H1 (cell line): ENCODE results near the gene KRT4. TPM values are rescaled to one million over a fixed set of nuclear protein-coding genes. Genes with fewer than 3 reads are reported as not detected.

Source experiments
- CTCF ChIA-PET: fragments of 300-600 bp; sonication (Branson Sonifier 250); formaldehyde crosslinking; loops from one replicate; lab custom pipeline; 2021; ENCODE audit not compliant: partially characterized antibody; lab: Charles Lee
- POLR2A ChIA-PET: fragments of 300-600 bp; sonication (Branson Sonifier 250); formaldehyde crosslinking; loops from one replicate; lab custom pipeline; 2021; ENCODE audit warnings: inconsistent platforms; ENCODE audit not compliant: partially characterized antibody; lab: Charles Lee
- DNase-seq, 2 experiments: peaks; one replicate each; pipeline versions ENCODE4 v3.0.0 to v3.0.0-alpha.2; 2010 to 2022; ENCODE audit warnings: low spot score in 2 of 2, low read depth in 1 of 2, mixed read lengths in 1 of 2
- FAIRE-seq: peaks from 2 replicates; lab custom pipeline; 2011; peaks lifted over from hg19 to GRCh38; lab: Jason Lieb, UNC
- H2AFZ ChIP-seq: 2 replicates; pipeline ENCODE4 v1.8.1; 2012; ENCODE audit warnings: low read length, inconsistent platforms
- H2AK5ac ChIP-seq: 2 replicates; pipeline ENCODE4 v1.6.1; 2013; ENCODE audit warnings: low read depth, low read length
- H2BK120ac ChIP-seq: replicated peaks from 2 replicates; pipeline ENCODE3; 2013; ENCODE audit warnings: low read depth, low read length, inconsistent platforms
- H2BK12ac ChIP-seq: 2 replicates; pipeline ENCODE4 v1.6.1; 2013; ENCODE audit warnings: low read depth, low read length
- H2BK15ac ChIP-seq: 2 replicates; pipeline ENCODE4 v1.6.1; 2013; ENCODE audit warnings: low read length
- H2BK20ac ChIP-seq: 2 replicates; pipeline ENCODE4 v1.6.1; 2013; ENCODE audit warnings: low read length
- H2BK5ac ChIP-seq: 2 replicates; pipeline ENCODE4 v1.6.1; 2013; ENCODE audit warnings: low read depth, low read length
- H3K14ac ChIP-seq: 2 replicates; pipeline ENCODE4 v1.6.1; 2013; ENCODE audit warnings: inconsistent platforms; ENCODE audit not compliant: insufficient read length
- H3K18ac ChIP-seq: 2 replicates; pipeline ENCODE4 v1.6.1; 2013; ENCODE audit warnings: low read length; ENCODE audit errors: extremely low read depth
- H3K23ac ChIP-seq: 2 replicates; pipeline ENCODE4 v1.6.1; 2013; ENCODE audit warnings: inconsistent platforms; ENCODE audit not compliant: insufficient read length
- H3K23me2 ChIP-seq: 2 replicates; pipeline ENCODE4 v1.6.1; 2013; ENCODE audit warnings: low read depth, low read length
- H3K27ac ChIP-seq: 2 replicates; pipeline ENCODE4 v1.6.1; 2011; ENCODE audit warnings: low read depth, low read length, inconsistent platforms
- H3K27me3 ChIP-seq, 4 experiments: replicated peaks in 1 of 4; 1 replicate in 1 of 4; 2 replicates in 3 of 4; pipeline versions ENCODE4 v1.6.1 to v1.8.1; 2011 to 2013; ENCODE audit warnings: low read length in 3 of 4, mild to moderate bottlenecking in 3 of 4, inconsistent platforms in 2 of 4, mixed read lengths in 2 of 4, moderate library complexity in 1 of 4; ENCODE audit not compliant: control insufficient read depth in 3 of 4, insufficient read depth in 3 of 4; ENCODE audit errors: extremely low read depth in 1 of 4
- H3K36me3 ChIP-seq, 4 experiments: 2 replicates each; pipeline versions ENCODE4 v1.6.1 to v1.8.1; 2011 to 2013; ENCODE audit warnings: mild to moderate bottlenecking in 4 of 4, low read length in 3 of 4, moderate library complexity in 2 of 4, control low read depth in 1 of 4, inconsistent platforms in 1 of 4; ENCODE audit not compliant: insufficient read depth in 4 of 4, control insufficient read depth in 2 of 4
- H3K4ac ChIP-seq: replicated peaks from 2 replicates; pipeline ENCODE3; 2013; ENCODE audit warnings: low read length, low read depth, mixed read lengths, inconsistent platforms; ENCODE audit not compliant: insufficient read length
- H3K4me1 ChIP-seq, 4 experiments: replicated peaks in 1 of 4; 1 replicate in 1 of 4; 2 replicates in 3 of 4; pipeline versions ENCODE4 v1.6.1 to v1.8.1; 2011 to 2013; ENCODE audit warnings: low read length in 3 of 4, inconsistent platforms in 2 of 4, mixed read lengths in 1 of 4; ENCODE audit not compliant: insufficient read depth in 4 of 4, control insufficient read depth in 3 of 4
- H3K4me2 ChIP-seq, 2 experiments: 2 replicates each; pipeline versions ENCODE4 v1.6.1 to v1.8.1; 2011 to 2013; ENCODE audit warnings: low read depth in 2 of 2, low read length in 2 of 2, control low read depth in 1 of 2, inconsistent platforms in 1 of 2, mild to moderate bottlenecking in 1 of 2; ENCODE audit not compliant: insufficient read depth in 1 of 2
- H3K4me3 ChIP-seq, 4 experiments: fragments of 200-600, 300-600 bp in 1 of 4; sonication (generic), shearing (Covaris generic), sonication (Bioruptor Twin) in 1 of 4; 2 replicates each; pipeline versions ENCODE4 v1.5.1 to v1.8.1; 2011 to 2016; ENCODE audit warnings: low read length in 4 of 4, low read depth in 3 of 4, control low read depth in 2 of 4, inconsistent platforms in 2 of 4, mild to moderate bottlenecking in 2 of 4, mixed read lengths in 1 of 4, moderate library complexity in 1 of 4; ENCODE audit not compliant: insufficient read depth in 2 of 4; ENCODE audit errors: extremely low read depth in 1 of 4
- H3K56ac ChIP-seq: replicated peaks from 2 replicates; pipeline ENCODE3; 2013; ENCODE audit warnings: low read depth, mild to moderate bottlenecking, mixed read lengths, low read length, inconsistent platforms; ENCODE audit not compliant: insufficient read length
- H3K79me1 ChIP-seq: 2 replicates; pipeline ENCODE4 v1.6.1; 2013; ENCODE audit warnings: low read depth, low read length, control low read depth
- H3K79me2 ChIP-seq, 2 experiments: 2 replicates each; pipeline versions ENCODE4 v1.6.1 to v1.8.1; 2012 to 2013; ENCODE audit warnings: low read length in 2 of 2, mild to moderate bottlenecking in 2 of 2, inconsistent platforms in 1 of 2; ENCODE audit not compliant: insufficient read depth in 2 of 2, control insufficient read depth in 1 of 2
- H3K9ac ChIP-seq, 4 experiments: replicated peaks in 1 of 4; 1 replicate in 1 of 4; 2 replicates in 3 of 4; pipeline versions ENCODE4 v1.6.1 to v1.8.1; 2011 to 2013; ENCODE audit warnings: low read depth in 3 of 4, low read length in 3 of 4, control low read depth in 2 of 4, mild to moderate bottlenecking in 2 of 4, moderate library complexity in 2 of 4, inconsistent platforms in 1 of 4; ENCODE audit errors: extremely low read depth in 1 of 4
- H3K9me3 ChIP-seq, 2 experiments: 2 replicates each; pipeline versions ENCODE4 v1.6.1 to v1.8.1; 2012 to 2013; ENCODE audit warnings: mild to moderate bottlenecking in 2 of 2, moderate library complexity in 2 of 2, control low read depth in 1 of 2, inconsistent platforms in 1 of 2, low read depth in 1 of 2, low read length in 1 of 2, mixed read lengths in 1 of 2; ENCODE audit not compliant: insufficient read depth in 2 of 2
- H4K20me1 ChIP-seq, 2 experiments: replicated peaks in 1 of 2; 2 replicates each; pipeline versions ENCODE3 to v1.8.1; 2011 to 2013; ENCODE audit warnings: inconsistent platforms in 2 of 2, low read length in 2 of 2, mild to moderate bottlenecking in 1 of 2; ENCODE audit not compliant: insufficient read depth in 2 of 2, control insufficient read depth in 1 of 2
- H4K5ac ChIP-seq: 2 replicates; pipeline ENCODE4 v1.6.1; 2013; ENCODE audit warnings: low read length, low read depth, mixed read lengths, inconsistent platforms; ENCODE audit not compliant: insufficient read length
- H4K8ac ChIP-seq: 2 replicates; pipeline ENCODE4 v1.8.0; 2013; ENCODE audit warnings: mild to moderate bottlenecking, moderate library complexity, low read length, inconsistent platforms; ENCODE audit not compliant: insufficient read depth; ENCODE audit errors: extremely low read depth
- H4K91ac ChIP-seq: replicated peaks from 2 replicates; pipeline ENCODE3; 2013; ENCODE audit warnings: low read length, mixed read lengths, inconsistent platforms; ENCODE audit not compliant: insufficient read length
- CREB1 ChIP-seq: IDR thresholded peaks from 2 replicates; pipeline ENCODE4 v1.6.1; 2012; ENCODE audit warnings: inconsistent platforms
- FOSL1 ChIP-seq: IDR thresholded peaks from 2 replicates; pipeline ENCODE4 v1.6.1; 2011; ENCODE audit warnings: mild to moderate bottlenecking, low read depth, low read length, moderate library complexity; ENCODE audit not compliant: insufficient read depth
- KDM1A ChIP-seq: fragments of 200-600, 300-600 bp; sonication (generic); IDR thresholded peaks from 2 replicates; pipeline ENCODE4 v1.7.1; 2016; ENCODE audit warnings: mild to moderate bottlenecking, low read length, borderline replicate concordance
- KDM5A ChIP-seq: fragments of 200-600 bp; IDR thresholded peaks from 2 replicates; pipeline ENCODE4 v1.7.1; 2012; ENCODE audit warnings: mild to moderate bottlenecking, low read length, inconsistent platforms, mixed read lengths
- MAX ChIP-seq: IDR thresholded peaks from 2 replicates; pipeline ENCODE4 v1.6.1; 2012; ENCODE audit warnings: inconsistent platforms
- NANOG ChIP-seq: IDR thresholded peaks from 2 replicates; pipeline ENCODE4 v1.6.1; 2011; ENCODE audit warnings: low read length, low read depth, mild to moderate bottlenecking, inconsistent platforms; ENCODE audit not compliant: insufficient read depth, poor library complexity, severe bottlenecking
- POLR2AphosphoS5 ChIP-seq: IDR thresholded peaks from 2 replicates; pipeline ENCODE4 v1.6.1; 2011; ENCODE audit warnings: low read depth, low read length
- RNF2 ChIP-seq: fragments of 200-900, 300-1000 bp; sonication (generic); IDR thresholded peaks from 2 replicates; pipeline ENCODE4 v1.7.1; 2016; ENCODE audit warnings: borderline replicate concordance, low read depth, mild to moderate bottlenecking, antibody characterized with exemption, low read length; ENCODE audit not compliant: poor library complexity, severe bottlenecking; ENCODE audit errors: missing control alignments
- polyA plus RNA-seq, 7 experiments: library from polyadenylated mRNA; depleted of rRNA in 3 of 7; stranded (reverse) in 5 of 7; unstranded in 2 of 7; fragments of >200 nt in 5 of 7; fragments of 200-250 nt in 2 of 7; gene quantifications; 1 replicate in 5 of 7; 2 replicates in 1 of 7; 4 replicates in 1 of 7; pipeline versions ENCODE4 v1.2.1 to v1.2.3, GENCODE V29; 2011 to 2013; ENCODE audit warnings: missing spikeins in 2 of 7, mixed read lengths in 2 of 7
- total RNA-seq: library from RNA; stranded (reverse); fragmentation: NEBNext Ultra II Directional; extraction: Animal tissue kit (Norgen Biotek cat#: 25700); gene quantifications from 2 replicates; pipeline ENCODE4 v1.2.1, GENCODE V29; 2021
- TF ChIP-seq, protein P1 (sequence below): IDR thresholded peaks from 2 replicates; pipeline ENCODE4 v1.6.1; 2012; ENCODE audit warnings: low read length, inconsistent platforms

KRT4 gene
- total and polyA plus RNA-seq, 2 of the 8 experiments (the other 6 are each of a cell fraction or from before 2014, with no cell fraction given), result not detected

GRCh38 chr12:52851787-52852186 is 37.9 kb upstream of the KRT4 start:
- H4K5ac ChIP-seq, result no peak overlapping the region
- no peak for FAIRE-seq
- CTCF ChIA-PET, result interaction anchor here (0.7 to 2.2 kb wide), 5 partner anchors 12 to 33 kb away, joined by 3 to 5 read pairs (median 4); no protein-coding TSS in a partner anchor

More at GRCh38 chr12:52851787-52852186, 37.9 kb upstream of the KRT4 start:
- Histone ChIP-seq H3K9ac (no peak overlapping the region), H2BK12ac (no peak overlapping the region), H3K79me2 (no peaks in the 10 kb centered on the region), H4K8ac (no peak overlapping the region), H2AK5ac (no peak overlapping the region), H2AFZ (no peak overlapping the region), H2BK120ac (no peak overlapping the region), H3K27ac (no peak overlapping the region), H3K56ac (no peak overlapping the region), H4K20me1 (no peaks in the 10 kb centered on the region), H3K18ac (no peak overlapping the region), H3K4me3 (no peak overlapping the region), H3K23ac (no peak overlapping the region), H3K4me1 (no peaks in the 10 kb centered on the region), H3K23me2 (no peaks in the 10 kb centered on the region), H3K36me3 (no peaks in the 10 kb centered on the region)
- POLR2A ChIA-PET, result no interaction called here
- TF ChIP-seq RNF2 (no peak), NANOG (no peak), FOSL1 (no peak), KDM5A (no peak), CREB1 (no peak), POLR2AphosphoS5 (no peak), KDM1A (no peak), MAX (no peak)
- TF ChIP-seq, protein P1, sequence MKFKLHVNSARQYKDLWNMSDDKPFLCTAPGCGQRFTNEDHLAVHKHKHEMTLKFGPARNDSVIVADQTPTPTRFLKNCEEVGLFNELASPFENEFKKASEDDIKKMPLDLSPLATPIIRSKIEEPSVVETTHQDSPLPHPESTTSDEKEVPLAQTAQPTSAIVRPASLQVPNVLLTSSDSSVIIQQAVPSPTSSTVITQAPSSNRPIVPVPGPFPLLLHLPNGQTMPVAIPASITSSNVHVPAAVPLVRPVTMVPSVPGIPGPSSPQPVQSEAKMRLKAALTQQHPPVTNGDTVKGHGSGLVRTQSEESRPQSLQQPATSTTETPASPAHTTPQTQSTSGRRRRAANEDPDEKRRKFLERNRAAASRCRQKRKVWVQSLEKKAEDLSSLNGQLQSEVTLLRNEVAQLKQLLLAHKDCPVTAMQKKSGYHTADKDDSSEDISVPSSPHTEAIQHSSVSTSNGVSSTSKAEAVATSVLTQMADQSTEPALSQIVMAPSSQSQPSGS, result no peak
- TF ChIP-seq, all 59 proteins: peak for 0
- Histone ChIP-seq H2BK20ac (no peak overlapping the region), H2BK15ac (no peak overlapping the region), H2BK5ac (no peak overlapping the region), H4K91ac (no peak overlapping the region), H3K9me3 (no peaks in the 10 kb centered on the region), H3K79me1 (no peaks in the 10 kb centered on the region), H3K4me2 (no peak overlapping the region), H3K27me3 (no peaks in the 10 kb centered on the region; a peak in 1 of 7 replicates), H3K14ac (no peak overlapping the region), H3K4ac (no peak overlapping the region)
- no peak for DNase-seq
